HG03095 (cell line): ENCODE data around the gene FMNL3.
A peak's percentile ranks its signal among the peaks of the same experiment; 100 is the strongest.
"Not testable (repeated sequence)": the region's sequence is repeated elsewhere in the genome, so short reads cannot be mapped to it uniquely, and the experiment has no call there.

Experiments used
- ATAC-seq: cut with Tn5 transposase; IDR thresholded peaks from one replicate; pipeline ENCODE4 v1.9.1; 2021; ENCODE audit warnings: moderate library complexity; ENCODE audit not compliant: unreplicated experiment

FMNL3 gene

DNA sequence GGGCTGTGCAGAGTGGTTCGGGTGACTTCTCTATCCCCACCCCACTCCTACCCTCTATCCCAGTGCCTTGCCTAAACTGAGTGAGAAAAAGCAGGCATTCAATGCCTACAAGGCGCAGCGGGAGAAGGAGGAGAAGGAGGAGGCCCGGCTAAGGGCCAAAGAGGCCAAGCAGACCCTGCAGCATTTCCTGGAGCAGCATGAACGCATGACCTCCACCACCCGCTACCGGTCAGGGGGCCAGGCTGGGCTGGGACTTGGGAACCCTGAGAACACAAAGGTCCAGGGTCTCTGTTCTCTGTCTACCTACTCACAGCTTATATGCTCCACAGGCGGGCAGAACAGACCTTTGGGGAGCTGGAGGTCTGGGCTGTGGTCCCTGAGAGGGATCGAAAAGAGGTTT is 72.2 kb downstream of the FMNL3 start:
- no peak for ATAC-seq

DNA sequence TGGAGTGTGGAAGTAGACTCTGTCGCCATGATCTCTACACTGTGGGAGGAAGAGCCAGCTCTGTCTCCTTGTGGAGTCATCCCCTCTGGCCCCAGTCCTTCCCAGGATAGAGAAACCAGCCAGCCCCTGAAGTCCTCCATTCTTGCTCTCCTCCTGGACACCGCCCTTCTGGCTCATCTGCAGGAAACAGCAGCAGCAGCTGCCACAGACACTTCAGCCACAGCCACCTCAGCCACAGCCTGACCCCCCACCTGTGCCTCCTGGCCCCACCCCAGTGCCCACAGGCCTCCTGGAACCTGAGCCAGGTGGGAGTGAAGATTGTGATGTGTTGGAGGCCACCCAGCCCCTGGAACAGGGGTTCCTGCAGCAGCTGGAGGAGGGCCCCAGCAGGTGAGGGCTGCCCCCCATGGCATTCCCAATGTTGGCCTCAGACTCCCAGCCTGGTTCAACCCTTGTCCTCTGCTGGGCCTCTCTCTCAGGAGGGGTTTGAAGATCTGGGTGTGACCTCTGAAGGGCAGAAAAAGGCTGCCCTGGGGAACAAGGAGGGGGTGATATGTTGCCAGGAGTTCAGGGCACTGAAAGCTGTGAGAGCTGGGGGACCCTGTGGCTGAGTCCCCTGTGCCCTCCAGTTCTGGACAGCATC is 73.4 kb downstream of the FMNL3 start:
- no peak for ATAC-seq

DNA sequence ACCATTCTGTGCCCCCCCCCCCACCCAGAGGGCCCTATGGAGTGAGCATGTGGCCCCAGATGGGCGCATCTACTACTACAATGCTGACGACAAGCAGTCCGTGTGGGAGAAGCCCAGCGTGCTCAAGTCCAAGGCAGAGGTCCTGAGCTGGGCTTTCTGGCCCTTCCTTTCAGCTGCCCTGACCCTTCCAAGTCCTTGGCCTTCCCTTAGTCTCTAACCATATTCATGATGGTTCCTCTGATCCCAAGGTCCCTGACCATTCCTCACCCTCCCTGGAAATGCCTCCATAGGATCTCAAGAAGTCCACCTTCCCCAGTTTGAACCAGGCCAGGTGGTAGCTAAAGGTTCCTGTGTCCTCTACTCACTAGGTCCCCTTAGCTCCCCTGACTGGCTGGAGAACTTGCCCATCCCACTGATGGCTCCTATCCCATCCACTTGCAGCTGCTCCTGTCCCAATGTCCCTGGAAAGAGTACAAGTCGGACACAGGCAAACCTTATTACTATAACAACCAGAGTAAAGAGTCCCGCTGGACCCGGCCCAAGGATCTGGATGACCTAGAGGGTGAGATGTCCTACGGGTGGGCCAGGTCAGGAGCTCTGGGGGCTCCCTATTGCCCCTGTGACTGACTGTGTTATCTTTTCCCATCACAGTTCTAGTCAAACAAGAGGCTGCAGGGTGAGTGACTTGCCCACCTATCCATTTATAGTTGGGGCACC is 74.1 kb downstream of the FMNL3 start:
- no peak for ATAC-seq

DNA sequence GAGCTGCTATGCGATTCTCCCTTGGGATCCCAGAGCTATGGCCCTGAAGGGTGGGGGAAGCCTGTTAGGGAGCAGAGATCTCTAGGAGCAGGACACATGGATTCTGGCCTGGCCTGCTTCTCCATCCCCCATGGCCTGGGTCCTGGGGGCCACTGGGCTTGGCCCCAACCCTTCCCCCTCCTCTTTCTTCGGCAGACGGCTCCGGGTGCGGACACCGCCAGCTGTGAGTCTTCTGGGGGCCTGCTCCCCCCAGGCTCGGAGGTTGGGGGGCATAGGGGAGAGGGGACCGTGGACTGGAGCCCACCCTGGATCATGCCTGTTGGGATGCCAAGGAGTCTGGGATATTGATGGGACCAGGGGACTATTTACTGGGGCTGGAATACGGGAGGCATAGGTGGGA is 74.8 kb downstream of the FMNL3 start:
- no peak for ATAC-seq

DNA sequence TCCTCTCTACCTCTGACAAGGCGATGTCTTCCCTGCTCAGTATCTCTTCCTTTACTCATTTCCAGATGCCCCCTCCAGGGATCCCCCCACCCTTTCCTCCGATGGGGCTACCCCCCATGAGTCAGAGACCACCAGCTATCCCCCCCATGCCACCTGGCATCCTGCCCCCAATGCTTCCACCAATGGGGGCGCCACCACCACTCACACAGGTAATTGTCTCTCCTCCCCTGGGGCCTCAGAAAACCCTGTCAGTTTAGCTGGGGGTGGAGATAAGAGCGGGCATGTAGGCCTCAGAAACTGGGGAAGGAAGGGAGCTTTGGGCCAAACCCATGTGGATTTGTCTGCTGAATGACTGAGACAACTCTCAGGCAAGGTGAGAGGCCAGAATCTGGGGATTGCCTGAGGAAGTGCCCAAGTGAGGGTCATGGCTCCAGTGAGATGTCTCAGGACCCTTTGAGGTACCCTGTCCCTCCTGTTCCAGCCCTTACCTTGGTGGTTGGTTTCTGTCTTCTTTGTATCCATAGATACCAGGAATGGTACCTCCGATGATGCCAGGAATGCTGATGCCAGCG is 75.8 kb downstream of the FMNL3 start:
- ATAC-seq: no peak

DNA sequence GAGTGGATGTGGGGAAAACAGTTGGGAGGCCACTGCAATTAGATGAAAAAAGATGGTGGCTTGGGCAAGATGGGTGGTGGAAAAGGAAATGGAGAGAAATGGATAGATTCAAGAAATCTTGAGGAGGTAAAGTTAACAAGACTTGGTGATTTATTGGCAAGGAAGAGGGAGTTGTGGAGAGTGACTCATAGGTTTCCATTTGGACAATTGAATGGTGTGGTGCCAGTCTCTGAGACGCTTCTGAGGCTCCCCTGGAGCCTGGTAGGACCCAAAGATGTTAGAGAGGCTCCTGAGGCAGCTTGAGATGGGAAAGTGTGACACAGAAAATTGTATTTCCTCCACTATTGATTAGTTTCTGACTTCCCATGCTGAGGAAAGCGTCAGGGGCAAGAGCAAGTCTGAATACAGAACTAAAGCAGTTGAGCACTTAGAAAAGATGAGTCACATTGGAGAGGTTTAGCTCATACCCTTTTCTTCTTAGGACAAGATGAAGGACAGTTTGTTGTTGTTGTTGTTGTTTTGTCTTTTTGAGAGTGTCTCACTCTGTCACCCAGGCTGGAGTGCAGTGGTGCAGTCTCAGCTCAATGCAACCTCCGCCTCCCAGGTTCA is 79.3 kb downstream of the FMNL3 start:
- ATAC-seq: no peak

DNA sequence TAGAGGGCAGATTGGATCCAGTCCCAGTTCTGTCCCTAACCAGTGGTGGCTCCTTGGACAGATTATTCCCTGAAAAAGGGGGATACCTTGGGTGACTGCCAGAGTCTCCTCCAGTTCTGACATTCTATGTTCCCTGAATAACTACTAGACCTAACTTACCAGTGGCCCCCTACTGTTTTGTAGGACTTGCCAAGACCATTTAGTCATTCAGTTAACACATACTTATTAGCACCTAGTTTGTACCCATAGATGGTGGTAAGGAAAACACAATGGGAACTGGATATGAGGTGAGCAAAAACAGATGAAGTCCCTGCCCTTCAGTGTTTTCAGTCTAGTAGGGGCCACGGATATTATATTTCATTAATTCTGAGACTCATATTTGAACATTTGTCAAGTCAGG is 80.4 kb downstream of the FMNL3 start:
- no peak for ATAC-seq

DNA sequence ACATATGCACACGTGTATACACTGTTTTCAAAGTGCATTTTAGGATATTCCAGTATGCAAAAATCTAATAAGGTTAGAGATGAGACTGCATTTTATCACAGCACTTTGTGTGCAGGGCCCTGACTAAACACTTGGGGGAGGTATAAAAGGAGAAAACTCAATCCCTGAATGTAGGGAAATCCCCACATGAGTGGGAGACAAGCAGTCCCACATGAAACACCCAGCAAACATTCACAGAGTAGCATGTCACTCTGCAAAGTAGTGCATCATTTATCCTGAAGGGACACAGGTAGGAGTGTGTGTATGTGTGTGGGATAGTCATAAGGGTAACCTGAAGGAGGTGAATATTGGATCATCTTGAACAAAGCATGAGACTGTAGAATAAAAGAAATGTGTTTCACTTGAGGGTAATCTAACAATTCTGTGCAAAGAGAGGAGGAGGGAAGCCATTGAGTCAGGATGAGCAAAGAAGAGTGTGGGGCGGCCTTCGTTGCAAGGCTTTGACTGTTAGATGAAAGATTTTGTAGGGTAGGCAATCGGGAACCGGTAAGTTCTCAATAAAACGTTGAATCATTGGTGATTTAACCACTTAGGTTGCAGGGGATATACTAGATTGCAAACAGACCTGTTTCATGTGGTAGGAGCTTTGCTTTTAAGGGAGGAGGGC is 80.9 kb downstream of the FMNL3 start:
- ATAC-seq: no peak

DNA sequence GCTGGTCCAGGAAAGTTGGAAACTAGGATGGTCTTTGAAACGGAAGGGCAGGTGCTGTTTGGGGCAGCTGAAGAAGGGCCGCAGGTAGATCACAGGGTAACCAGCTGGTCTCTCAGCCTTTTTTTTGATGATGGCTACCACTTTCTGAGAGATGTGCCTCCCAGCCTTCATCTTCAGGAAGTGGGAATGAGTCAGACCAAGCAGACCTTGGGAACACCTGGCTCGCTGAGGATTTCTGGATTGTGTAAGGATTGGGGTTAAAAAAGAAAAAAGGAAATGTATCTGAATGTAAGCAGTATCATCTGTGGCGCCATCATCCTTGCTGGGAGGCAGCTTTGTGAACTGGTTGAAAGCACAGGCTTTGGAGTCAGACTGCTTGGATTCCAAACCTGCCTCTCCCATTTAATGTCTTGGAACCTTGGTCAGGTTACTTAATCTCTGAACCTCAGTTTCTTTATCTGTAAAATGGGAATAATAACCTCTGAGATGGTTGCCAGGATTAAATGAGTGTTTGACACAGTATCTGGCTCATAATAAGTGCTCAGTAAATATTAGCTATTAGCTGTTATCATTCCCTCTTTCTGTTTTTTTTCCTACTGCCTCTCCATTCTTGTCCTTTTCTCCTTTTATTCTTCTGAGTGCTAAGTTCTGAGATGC is 82.2 kb downstream of the FMNL3 start:
- no peak for ATAC-seq

DNA sequence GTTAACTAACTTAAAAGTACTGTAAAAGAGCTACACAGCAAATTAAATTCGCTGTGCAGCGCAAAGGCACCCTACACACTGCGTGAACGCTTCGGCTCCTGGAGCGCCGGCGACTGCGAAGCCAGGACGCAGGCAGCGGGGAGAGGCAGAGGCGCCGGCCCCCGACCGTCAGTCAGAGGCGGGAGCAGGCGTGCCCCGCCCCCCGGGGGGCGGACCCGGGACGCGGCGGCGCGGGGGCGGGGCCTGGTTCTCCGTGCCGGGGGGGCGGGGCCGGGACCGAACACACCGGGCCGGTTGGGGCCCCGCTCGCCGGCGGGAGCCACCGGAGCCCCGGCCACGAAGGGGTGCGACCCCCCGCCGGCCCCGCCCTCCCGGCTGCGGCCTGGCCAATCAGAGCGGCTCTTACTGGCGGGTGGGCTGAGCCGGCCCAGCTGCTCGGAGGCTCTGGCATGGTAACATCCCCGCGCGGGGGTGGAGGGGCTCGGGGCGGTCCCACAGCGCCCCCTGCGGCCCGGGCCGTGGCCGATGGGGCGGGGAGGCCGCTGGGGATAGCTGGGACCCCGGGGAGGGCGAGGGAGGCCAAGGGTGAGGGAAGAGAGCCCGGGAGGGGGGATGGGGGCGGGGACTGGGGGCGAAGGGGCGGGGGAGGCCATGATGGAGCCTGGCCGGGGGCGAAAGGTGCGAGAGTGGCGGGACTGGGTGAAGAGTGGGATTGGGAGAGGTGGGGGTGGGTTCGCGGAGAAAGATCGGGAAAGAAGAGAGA is 83.9 kb downstream of the FMNL3 start, which contains the start of gene PRPF40B:
Gene PRPF40B, plus strand, starts transcription at position 420 of the 763 bp plus-strand sequence. Its CDS starts 30 bp downstream, at position 450.
- peak; percentile 72 for ATAC-seq

DNA sequence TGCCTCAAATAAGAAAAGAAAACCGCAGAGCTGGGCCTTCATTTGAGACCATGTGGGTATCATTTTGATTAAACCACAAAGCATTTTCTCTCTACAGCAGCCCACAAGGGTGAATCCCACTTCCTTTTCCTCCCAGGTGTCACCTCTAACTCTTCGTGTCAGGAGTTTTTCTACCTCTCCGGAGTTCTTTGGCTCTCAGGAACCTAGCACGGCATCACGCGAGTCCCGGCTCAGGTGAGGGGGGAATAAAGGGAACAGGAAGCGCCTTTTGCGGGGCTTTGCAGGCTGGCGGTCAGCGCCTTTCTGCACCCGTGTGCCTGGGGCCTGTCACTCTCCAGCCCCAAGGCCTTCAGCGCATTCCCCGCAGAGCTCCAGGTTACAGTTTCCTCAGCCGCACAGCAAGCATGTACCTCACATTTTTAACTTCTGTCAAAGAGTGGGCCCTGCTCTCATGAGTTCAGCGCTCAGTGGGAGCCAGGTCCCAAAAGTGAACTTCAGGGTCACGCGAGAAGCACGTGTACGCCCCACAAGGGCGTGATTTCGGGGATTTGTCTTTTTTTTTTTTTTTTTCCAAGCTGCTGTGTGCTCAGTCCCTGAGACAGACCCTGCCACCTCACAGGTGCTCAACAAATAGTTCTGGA is 84.6 kb downstream of the FMNL3 start:
- ATAC-seq: peak; percentile 21

DNA sequence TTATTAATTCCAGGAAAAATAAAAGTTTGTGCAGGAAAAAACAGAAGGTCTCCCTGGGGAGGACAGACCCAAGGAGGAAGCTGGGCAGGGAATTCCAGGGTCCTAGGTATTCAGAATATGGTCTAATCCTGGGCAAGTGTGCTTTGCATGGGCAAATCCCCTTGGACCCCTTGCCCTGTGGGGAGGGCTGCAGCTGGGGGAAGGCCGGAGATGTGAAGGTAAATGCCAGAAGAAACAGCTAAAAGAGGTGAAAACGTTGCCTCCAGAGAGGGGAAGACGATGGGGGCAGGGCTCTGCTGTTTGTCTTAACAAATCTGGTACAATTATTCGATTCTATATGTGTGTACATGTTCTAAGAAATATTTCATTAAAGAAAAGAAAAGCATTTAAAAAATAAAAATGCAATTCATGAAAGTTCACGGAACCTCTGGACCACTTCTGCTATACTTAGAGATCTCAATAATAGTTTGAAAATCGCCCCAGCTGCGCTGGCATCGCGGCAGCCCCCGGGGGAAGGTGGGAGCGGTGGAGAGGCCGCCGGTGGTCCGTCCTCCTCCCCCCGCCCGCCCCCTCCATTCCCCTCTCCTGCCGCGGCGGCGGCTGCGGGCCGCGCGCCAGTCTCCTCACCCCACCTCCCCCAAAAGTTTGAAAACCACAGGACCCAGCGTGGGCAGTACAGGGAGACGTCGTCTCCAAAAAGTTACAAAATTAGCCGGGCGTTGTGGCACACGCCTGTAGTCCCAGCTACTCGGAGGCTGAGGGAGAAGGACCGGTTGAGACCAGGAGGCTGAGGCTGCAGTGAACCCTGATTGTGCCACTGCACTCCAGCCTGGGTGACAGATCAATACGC is 85.3 kb downstream of the FMNL3 start:
- no peak for ATAC-seq

DNA sequence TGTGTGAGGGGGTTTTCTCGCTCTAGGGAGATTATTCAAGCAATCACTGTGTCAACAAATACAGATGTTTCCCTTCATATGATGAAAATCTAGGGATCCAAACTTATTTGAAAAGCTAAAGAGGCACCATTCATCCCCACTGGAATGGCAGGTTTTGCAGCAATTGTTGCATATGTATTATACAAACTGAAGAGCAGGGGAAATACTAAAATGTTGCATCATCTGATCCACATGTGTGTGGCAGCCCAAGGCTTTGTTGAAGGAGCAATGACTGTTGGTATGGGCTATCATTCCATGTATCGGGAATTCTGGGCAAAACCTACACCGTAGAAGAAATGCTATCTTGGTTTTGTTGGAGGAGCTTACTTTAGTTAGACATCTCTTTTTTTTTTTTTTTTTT is 87.9 kb downstream of the FMNL3 start:
- ATAC-seq: no peak

DNA sequence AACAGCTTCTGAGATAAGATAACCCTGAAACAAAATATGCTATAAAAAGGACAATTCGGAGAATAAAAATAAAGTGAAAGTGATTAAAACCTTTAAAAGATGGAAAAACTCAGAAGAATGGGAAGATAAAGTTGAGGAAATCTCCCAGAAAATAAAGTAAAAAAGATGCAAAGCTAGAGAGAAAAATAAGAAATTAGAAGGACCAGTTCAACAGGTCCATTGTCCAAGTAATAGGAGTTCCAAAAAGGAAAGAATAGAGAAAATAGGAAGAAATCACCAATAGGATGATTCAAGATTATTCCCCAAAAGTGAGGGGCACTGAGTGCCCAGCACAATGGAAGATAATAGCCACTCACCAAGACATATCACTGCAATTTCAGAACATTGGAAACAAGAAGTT is 88.6 kb downstream of the FMNL3 start:
- ATAC-seq: no peak

DNA sequence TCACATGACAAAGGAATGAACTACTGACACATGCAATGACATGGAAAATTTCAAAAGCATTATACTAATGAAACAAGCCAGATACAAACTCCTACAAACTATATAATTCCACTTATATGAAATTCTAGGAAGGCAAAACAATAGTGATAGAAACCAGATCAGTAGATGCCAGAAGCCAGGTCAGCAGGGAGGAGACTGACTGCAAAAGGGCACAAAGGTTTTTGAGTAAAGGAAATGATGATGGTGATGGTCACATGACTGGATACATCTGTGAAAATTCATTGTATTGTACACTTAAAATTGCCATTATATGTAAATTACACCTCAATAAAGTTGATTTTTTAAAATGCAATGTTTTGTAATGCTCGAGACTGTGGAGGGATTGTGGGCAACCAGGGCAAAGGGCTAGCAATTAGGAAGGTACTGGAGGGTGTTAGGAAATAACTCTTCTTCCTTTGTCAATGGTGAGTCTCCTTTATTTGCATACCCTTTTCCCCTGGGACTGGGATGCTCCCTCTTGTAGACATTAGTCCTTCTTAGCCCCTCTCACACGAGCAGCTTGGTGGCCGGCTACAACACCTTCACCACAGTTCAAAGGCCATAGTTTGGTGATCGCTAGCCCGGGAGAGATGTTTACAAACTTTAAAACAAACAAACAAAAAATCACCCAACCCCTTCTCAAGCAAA is 90.5 kb downstream of the FMNL3 start:
- ATAC-seq: no peak

DNA sequence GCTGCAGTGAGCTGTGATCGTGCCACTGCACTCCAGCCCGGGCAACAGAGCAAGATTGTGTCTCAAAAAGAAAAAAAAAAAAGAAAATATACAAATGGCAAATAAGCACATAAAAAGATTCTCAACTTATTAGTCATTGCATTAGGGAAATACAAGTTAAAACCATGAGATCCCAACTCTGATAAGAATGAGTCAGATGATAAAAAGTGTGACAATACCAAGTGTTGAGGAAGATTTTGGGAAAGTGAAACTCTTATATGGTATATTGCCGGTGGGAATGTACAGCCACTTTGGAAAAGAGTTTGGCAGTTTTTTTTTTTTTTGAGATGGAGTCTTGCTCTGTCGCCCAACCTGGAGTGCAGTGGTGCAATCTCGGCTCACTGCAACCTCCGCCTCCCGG is 91.5 kb downstream of the FMNL3 start:
- ATAC-seq: no peak

DNA sequence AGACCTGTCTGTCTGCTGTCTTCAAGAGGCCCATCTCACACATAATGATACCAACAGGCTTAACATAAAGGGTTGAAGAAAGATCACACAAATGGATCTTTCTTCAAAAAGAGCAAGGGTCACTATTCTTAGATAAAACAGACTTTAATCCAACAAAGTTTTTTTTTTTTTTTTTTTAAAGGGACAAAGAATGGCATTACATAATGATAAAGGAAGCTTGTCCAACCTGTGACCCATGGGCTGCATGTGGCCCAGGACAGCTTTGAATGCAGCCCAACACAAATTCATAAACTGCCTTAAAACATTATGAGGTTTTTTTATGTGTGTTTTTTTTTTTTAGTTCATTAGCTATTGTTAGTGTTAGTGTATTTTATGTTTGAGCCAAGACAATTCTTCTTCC is 95.0 kb downstream of the FMNL3 start:
- no peak for ATAC-seq

DNA sequence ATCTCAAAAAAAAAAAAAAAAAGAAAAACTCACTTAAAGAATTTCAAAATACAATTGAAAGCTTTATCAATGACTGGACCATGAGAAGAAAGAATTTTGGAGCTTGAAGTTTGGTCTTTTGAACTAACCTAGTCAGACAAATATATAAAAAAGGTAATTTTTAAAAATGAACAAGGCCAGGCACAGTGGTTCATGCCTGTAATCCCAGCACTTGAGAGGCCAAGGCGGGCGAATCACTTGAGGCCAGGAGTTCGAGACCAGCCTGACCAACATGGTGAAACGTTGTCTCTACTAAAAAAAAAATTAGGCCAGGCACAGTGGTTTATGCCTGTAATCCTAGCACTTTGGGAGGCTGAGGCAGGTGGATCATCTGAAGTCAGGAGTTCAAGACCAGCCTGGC is 96.4 kb downstream of the FMNL3 start:
- not testable (repeated sequence) for ATAC-seq
